HEK293T (cell line): ENCODE data around the gene SOX6.

Source experiments
- ARNT ChIP-seq: fragments of 450-650 bp; IDR thresholded peaks from 2 replicates; pipeline ENCODE4 v1.6.1; 2017; ENCODE audit warnings: mild to moderate bottlenecking
- BHLHE40 ChIP-seq: fragments of 450-650 bp; IDR thresholded peaks from 2 replicates; pipeline ENCODE4 v1.6.1; 2016; ENCODE audit warnings: mild to moderate bottlenecking, moderate library complexity, borderline replicate concordance
- ELF4 ChIP-seq: fragments of 450-650 bp; IDR thresholded peaks from 2 replicates; pipeline ENCODE4 v1.6.1; 2017; ENCODE audit warnings: antibody characterized with exemption
- FOXM1 ChIP-seq: fragments of 450-650 bp; IDR thresholded peaks from 2 replicates; pipeline ENCODE4 v1.6.1; 2017; ENCODE audit warnings: mild to moderate bottlenecking, borderline replicate concordance
- HDGF ChIP-seq: fragments of 450-650 bp; IDR thresholded peaks from 2 replicates; pipeline ENCODE4 v1.6.1; 2017; ENCODE audit warnings: antibody characterized with exemption, borderline replicate concordance
- LEF1 ChIP-seq: fragments of 450-650 bp; IDR thresholded peaks from 2 replicates; pipeline ENCODE4 v1.6.1; 2017; ENCODE audit warnings: mild to moderate bottlenecking, borderline replicate concordance
- NFRKB ChIP-seq: fragments of 450-650 bp; IDR thresholded peaks from 2 replicates; pipeline ENCODE4 v1.6.1; 2016; ENCODE audit warnings: mild to moderate bottlenecking, moderate library complexity
- SP1 ChIP-seq: fragments of 450-650 bp; IDR thresholded peaks from 2 replicates; pipeline ENCODE4 v1.6.1; 2017
- SUZ12 ChIP-seq: fragments of 450-650 bp; IDR thresholded peaks from 2 replicates; pipeline ENCODE4 v1.6.1; 2016; ENCODE audit warnings: mild to moderate bottlenecking
- TARDBP ChIP-seq: fragments of 450-650 bp; IDR thresholded peaks from 2 replicates; pipeline ENCODE4 v1.6.1; 2016

GRCh38 chr11:15989685-15990084 lies 366.7 kb downstream of the SOX6 start:
- TF ChIP-seq HDGF, result no peak
- no peak for TF ChIP-seq ARNT
- no peak for TF ChIP-seq SUZ12
- TF ChIP-seq TARDBP, result no peak
- TF ChIP-seq SP1, result no peak
- no peak for TF ChIP-seq ELF4
- no peak for TF ChIP-seq BHLHE40
- TF ChIP-seq LEF1, result no peak
- no peak for TF ChIP-seq FOXM1
- TF ChIP-seq NFRKB, result no peak
